ENCODE data around the gene CWC25. TPM values are rescaled to one million over a fixed set of nuclear protein-coding genes. Genes with fewer than 3 reads are reported as not detected.

CWC25 gene
- polyA plus RNA-seq, 1 of the 3 experiments (the other 2 are of a cell fraction) = 15.6 TPM

DNA sequence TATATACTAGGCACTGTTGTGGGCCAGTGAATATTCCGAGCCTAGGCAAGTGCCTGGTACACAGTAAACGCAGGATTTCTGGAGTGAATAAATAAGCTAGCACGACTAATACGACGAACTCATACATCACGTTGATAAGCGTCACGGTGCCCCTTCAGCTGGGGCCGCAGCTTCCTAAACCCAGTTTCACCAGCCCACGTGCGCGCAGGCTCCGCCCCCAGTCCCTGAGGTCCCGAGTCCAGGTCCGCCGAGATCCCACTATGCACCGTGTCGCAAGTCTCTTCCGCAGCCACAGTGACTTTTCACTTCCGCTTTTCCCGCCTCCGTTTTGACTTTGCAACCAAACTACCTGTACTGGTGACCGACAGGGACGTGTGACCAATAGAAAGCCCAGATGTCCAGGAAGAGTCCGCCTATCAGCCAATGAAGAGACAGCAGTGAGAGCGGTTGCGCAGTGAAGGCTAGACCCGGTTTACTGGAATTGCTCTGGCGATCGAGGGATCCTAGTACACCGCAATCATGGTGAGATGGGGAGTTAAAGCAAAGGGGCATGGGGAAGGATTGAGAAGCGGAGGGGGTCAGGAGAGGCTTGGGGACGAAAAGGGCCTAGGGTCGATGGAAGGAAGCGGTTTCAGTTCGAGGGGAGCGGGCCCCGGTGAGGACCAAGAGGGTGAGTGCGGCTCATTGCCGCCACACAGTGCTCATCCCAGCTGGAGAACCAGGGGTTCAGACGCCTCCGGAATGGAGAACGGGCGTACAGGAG lies 72.6 kb downstream of the CWC25 start, which contains the start of gene PSMB3 (continued):
- TF ChIP-seq REST (IDR thresholded peaks at IDR 0.05; ENCODE audit: low read depth, low read length) (no peak), YY1 (IDR thresholded peaks at IDR 0.05; ENCODE audit: low read depth) (peak; percentile 59; the same call in 1 of the 2 replicates), RAD21 (IDR thresholded peaks at IDR 0.05; ENCODE audit: low read length) (no peak), RCOR1 (IDR thresholded peaks at IDR 0.05; ENCODE audit: low read length) (no peak), TEAD4 (IDR thresholded peaks at IDR 0.05; ENCODE audit: borderline replicate concordance, insufficient read depth) (no peak), EP300 (IDR thresholded peaks at IDR 0.05; ENCODE audit: borderline replicate concordance in 1 of 2, low read depth in 1 of 2, low read length in 1 of 2) (no peak), CHD2 (IDR thresholded peaks at IDR 0.05; ENCODE audit: low read length, partially characterized antibody) (peak; percentile 95)

DNA sequence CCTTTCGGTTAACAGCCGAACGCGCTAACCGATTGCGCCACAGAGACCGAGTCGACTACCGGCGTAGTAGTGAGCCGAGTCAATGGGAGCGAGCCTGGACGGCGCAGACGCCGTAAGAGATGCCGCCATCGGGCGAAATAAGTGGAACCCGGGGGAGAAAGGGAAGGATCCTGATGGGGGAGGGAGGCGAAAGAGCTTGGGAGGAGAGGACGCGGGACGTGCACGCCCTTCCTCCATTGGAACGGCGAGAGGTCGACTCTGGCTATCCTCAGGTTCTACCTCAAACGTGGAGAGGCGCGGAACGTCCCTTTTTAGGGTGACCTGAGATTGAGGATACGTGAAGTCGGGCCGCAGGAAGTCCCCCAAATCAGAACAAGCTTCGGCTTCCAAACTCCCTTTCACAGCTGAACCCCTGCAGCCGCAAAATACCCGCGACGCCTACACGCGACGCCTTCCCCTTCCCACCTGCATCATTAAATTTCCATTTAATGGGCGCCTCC lies 73.3 kb downstream of the CWC25 start:
- H3K79me2 ChIP-seq (ENCODE audit: insufficient read depth) = peaks cover 63% of the 10 kb centered on the region
- 1% methylated on average over 41 of the region's 44 CpGs for WGBS (ENCODE audit: low lambda C conversion rate)
- H3K4me1 ChIP-seq (ENCODE audit: control insufficient read depth in 1 of 2, insufficient read depth in 2 of 2, low read depth in 1 of 2, low read length in 1 of 2) = peaks cover 0 to 20% of the 10 kb centered on the region in 2 experiments; a peak in 1 of 4 replicates
- H3K4me3 ChIP-seq (ENCODE audit: low read depth in 2 of 2, low read length in 1 of 2) = peak overlapping the region; percentile 91 to 93
- peak overlapping the region; percentile 64 for H3K9ac ChIP-seq
- H3K27me3 ChIP-seq (ENCODE audit: insufficient read depth) = no peaks in the 10 kb centered on the region
- H3K9me3 ChIP-seq = no peaks in the 10 kb centered on the region
- no peaks in the 10 kb centered on the region for H3K9me2 ChIP-seq
- H3K4me2 ChIP-seq = peak overlapping the region; percentile 100
- peak overlapping the region; percentile 87 for H2AFZ ChIP-seq (ENCODE audit: low read depth)
- peaks cover 11 to 17% of the 10 kb centered on the region in 2 experiments for H3K36me3 ChIP-seq (replicated peaks in 1 of 2; ENCODE audit: control insufficient read depth in 1 of 2, insufficient read depth in 2 of 2, low read length in 1 of 2)
- ChIA-PET CTCF (interaction anchor here (1.0 to 3.7 kb wide), 7 partner anchors 9 to 401 kb away, joined by 3 to 30 read pairs (median 3); no protein-coding TSS in a partner anchor), POLR2A (interaction anchor here (0.5 to 2.7 kb wide), 6 partner anchors 9 to 118 kb away, joined by 3 to 12 read pairs (median 4); partner anchors contain the start of gene LASP1)
- peaks cover 2% of the 10 kb centered on the region; the same call in 1 of the 2 replicates for H4K20me1 ChIP-seq (ENCODE audit: insufficient read depth)
- H3K27ac ChIP-seq (ENCODE audit: low read depth in 2 of 2, low read length in 1 of 2) = peak overlapping the region; percentile 74 to 91
- H3F3A ChIP-seq (replicated peaks; ENCODE audit: insufficient read depth) = peaks cover 3% of the 10 kb centered on the region
- peak; percentile 73 for DNase-seq
- TF ChIP-seq NRF1 (IDR thresholded peaks at IDR 0.05; ENCODE audit: low read depth, low read length) (no peak), EZH2phosphoT487 (IDR thresholded peaks at IDR 0.05; ENCODE audit: borderline replicate concordance, low read depth) (no peak), FOSL2 (IDR thresholded peaks at IDR 0.05; ENCODE audit: borderline replicate concordance, low read depth) (peak; percentile 55; the same call in 1 of the 2 replicates), RXRA (IDR thresholded peaks at IDR 0.05; ENCODE audit: borderline replicate concordance, low read depth) (no peak), CTCF (IDR thresholded peaks at IDR 0.05) (no peak), TAF1 (IDR thresholded peaks at IDR 0.05; ENCODE audit: borderline replicate concordance, low read depth, low read length) (no peak), MEF2A (IDR thresholded peaks at IDR 0.05; ENCODE audit: borderline replicate concordance, low read depth) (no peak), CHD2 (IDR thresholded peaks at IDR 0.05; ENCODE audit: low read length, partially characterized antibody) (no peak), RAD21 (IDR thresholded peaks at IDR 0.05; ENCODE audit: low read length) (no peak), USF2 (IDR thresholded peaks at IDR 0.05; ENCODE audit: borderline replicate concordance, low read depth, low read length) (no peak), TEAD4 (IDR thresholded peaks at IDR 0.05; ENCODE audit: borderline replicate concordance, insufficient read depth) (peak; percentile 85), RCOR1 (IDR thresholded peaks at IDR 0.05; ENCODE audit: low read length) (peak; percentile 53; the same call in 1 of the 2 replicates), REST (IDR thresholded peaks at IDR 0.05; ENCODE audit: low read depth, low read length) (0 out of 2 replicates have a peak, but pooled peaks have one; percentile 45), RFX5 (IDR thresholded peaks at IDR 0.05; ENCODE audit: low read length) (no peak), YY1 (IDR thresholded peaks at IDR 0.05; ENCODE audit: low read depth) (peak; percentile 51; the same call in 1 of the 2 replicates)

Measured in SK-N-SH (cell line).